ENCODE measurements around the gene BAZ2B. TPM values are rescaled to one million over a fixed set of nuclear protein-coding genes. Genes with fewer than 3 reads are reported as not detected.
"Not testable (repeated sequence)": the region's sequence is repeated elsewhere in the genome, so short reads cannot be mapped to it uniquely, and the experiment has no call there.

Gene BAZ2B
- total RNA-seq, 2 experiments from 2014 or later: 8.1 to 8.4 TPM

GRCh38 chr2:159639071-159639470 is 22.7 kb upstream of the BAZ2B start:
- no peak overlapping the region for H3K27ac Mint-ChIP-seq
- DNase-seq (no peak), ATAC-seq (no peak)
- H3K27me3 Mint-ChIP-seq: no peaks in the 10 kb centered on the region
- H3K9me3 Mint-ChIP-seq (ENCODE audit: low read depth): peaks cover 6% of the 10 kb centered on the region
- H3K4me3 Mint-ChIP-seq: no peak overlapping the region
- H3K36me3 Mint-ChIP-seq (ENCODE audit: low read depth): peaks cover 3% of the 10 kb centered on the region
- CTCF ChIA-PET: no interaction called here
- no peaks in the 10 kb centered on the region for H3K4me1 Mint-ChIP-seq
- intact Hi-C loops (cut with DNase I, micrococcal nuclease): no loop called here
- POLR2A ChIA-PET: no interaction called here

GRCh38 chr2:159637988-159638501 is 21.7 kb upstream of the BAZ2B start:
- ATAC-seq: no peak
- H3K4me1 Mint-ChIP-seq: no peaks in the 10 kb centered on the region
- POLR2A ChIA-PET: interaction anchor here (0.6 kb wide), 1 partner anchor 625 kb away, joined by 3 read pairs; no protein-coding TSS in a partner anchor
- intact Hi-C loops (cut with DNase I, micrococcal nuclease): no loop called here
- H3K27me3 Mint-ChIP-seq: no peaks in the 10 kb centered on the region
- DNase-seq: no peak
- H3K36me3 Mint-ChIP-seq (ENCODE audit: low read depth): peaks cover 3% of the 10 kb centered on the region
- H3K4me3 Mint-ChIP-seq: no peak overlapping the region
- H3K27ac Mint-ChIP-seq: no peak overlapping the region
- H3K9me3 Mint-ChIP-seq (ENCODE audit: low read depth): peaks cover 6% of the 10 kb centered on the region
- CTCF ChIA-PET: no interaction called here

- POLR2A ChIA-PET: interaction anchor here (0.6 kb wide), 1 partner anchor 624 kb away, joined by 3 read pairs; no protein-coding TSS in a partner anchor
- intact Hi-C loops (cut with DNase I, micrococcal nuclease): no loop called here
Observed at GRCh38 chr2:159637240-159637639, 20.9 kb upstream of the BAZ2B start.

GRCh38 chr2:159635006-159635789 is 18.9 kb upstream of the BAZ2B start:
- DNase-seq: no peak
- POLR2A ChIA-PET: no interaction called here
- CTCF ChIA-PET: interaction anchor here (0.6 to 1.1 kb wide), 2 partner anchors 41 to 67 kb away, joined by 3 to 4 read pairs; no protein-coding TSS in a partner anchor
- peaks cover 3% of the 10 kb centered on the region for H3K36me3 Mint-ChIP-seq (ENCODE audit: low read depth)
- intact Hi-C loops (cut with DNase I, micrococcal nuclease): no loop called here
- no peak overlapping the region for H3K27ac Mint-ChIP-seq
- H3K27me3 Mint-ChIP-seq: no peaks in the 10 kb centered on the region
- peaks cover 6% of the 10 kb centered on the region for H3K9me3 Mint-ChIP-seq (ENCODE audit: low read depth)
- no peaks in the 10 kb centered on the region for H3K4me1 Mint-ChIP-seq
- no peak for ATAC-seq
- no peak overlapping the region for H3K4me3 Mint-ChIP-seq

More at GRCh38 chr2:159637240-159637639, 20.9 kb upstream of the BAZ2B start:
- Mint-ChIP-seq H3K36me3 (ENCODE audit: low read depth) (peaks cover 3% of the 10 kb centered on the region), H3K9me3 (ENCODE audit: low read depth) (peaks cover 6% of the 10 kb centered on the region), H3K4me3 (no peak overlapping the region), H3K4me1 (no peaks in the 10 kb centered on the region), H3K27ac (no peak overlapping the region), H3K27me3 (no peaks in the 10 kb centered on the region)
- CTCF ChIA-PET: no interaction called here
- DNase-seq (no peak), ATAC-seq (no peak)

- ChIA-PET POLR2A (no interaction called here), CTCF (no interaction called here)
- no peak for DNase-seq
- Mint-ChIP-seq H3K27ac (no peak overlapping the region), H3K4me3 (no peak overlapping the region), H3K9me3 (ENCODE audit: low read depth) (no peaks in the 10 kb centered on the region), H3K36me3 (ENCODE audit: low read depth) (no peaks in the 10 kb centered on the region), H3K27me3 (no peaks in the 10 kb centered on the region), H3K4me1 (no peaks in the 10 kb centered on the region)
- intact Hi-C loops (cut with DNase I, micrococcal nuclease): no loop called here
- ATAC-seq: no peak
Observed at GRCh38 chr2:159633219-159633618, 16.9 kb upstream of the BAZ2B start.

- H3K4me3 Mint-ChIP-seq; H3K9me3 Mint-ChIP-seq (ENCODE audit: low read depth); intact Hi-C loops (cut with DNase I, micrococcal nuclease); CTCF ChIA-PET; POLR2A ChIA-PET; ATAC-seq; H3K27me3 Mint-ChIP-seq; H3K36me3 Mint-ChIP-seq (ENCODE audit: low read depth); H3K4me1 Mint-ChIP-seq; H3K27ac Mint-ChIP-seq; DNase-seq: not testable (repeated sequence)
Observed at GRCh38 chr2:159625628-159626027, 9.3 kb upstream of the BAZ2B start.

- intact Hi-C loops (cut with DNase I, micrococcal nuclease): no loop called here
- no peak for DNase-seq
- H3K27ac Mint-ChIP-seq: no peak overlapping the region
- ChIA-PET CTCF (no interaction called here), POLR2A (no interaction called here)
- no peak overlapping the region for H3K4me3 Mint-ChIP-seq
- H3K4me1 Mint-ChIP-seq: no peaks in the 10 kb centered on the region
- no peaks in the 10 kb centered on the region for H3K9me3 Mint-ChIP-seq (ENCODE audit: low read depth)
- H3K27me3 Mint-ChIP-seq: no peaks in the 10 kb centered on the region
- H3K36me3 Mint-ChIP-seq (ENCODE audit: low read depth): no peaks in the 10 kb centered on the region
- ATAC-seq: no peak
Observed at GRCh38 chr2:159623436-159623835, 7.1 kb upstream of the BAZ2B start.

- intact Hi-C loops (cut with DNase I, micrococcal nuclease): no loop called here
- ChIA-PET POLR2A (no interaction called here), CTCF (no interaction called here)
- ATAC-seq (no peak), DNase-seq (no peak)
- Mint-ChIP-seq H3K27ac (no peak overlapping the region), H3K4me3 (no peak overlapping the region), H3K9me3 (ENCODE audit: low read depth) (no peaks in the 10 kb centered on the region), H3K4me1 (no peaks in the 10 kb centered on the region), H3K36me3 (ENCODE audit: low read depth) (no peaks in the 10 kb centered on the region), H3K27me3 (peaks cover 2% of the 10 kb centered on the region)
Observed at GRCh38 chr2:159622966-159623365, 6.6 kb upstream of the BAZ2B start.

- ATAC-seq (no peak), DNase-seq (no peak)
- H3K36me3 Mint-ChIP-seq (ENCODE audit: low read depth): no peaks in the 10 kb centered on the region
- no peaks in the 10 kb centered on the region for H3K9me3 Mint-ChIP-seq (ENCODE audit: low read depth)
- H3K27me3 Mint-ChIP-seq: peaks cover 11% of the 10 kb centered on the region
- H3K4me3 Mint-ChIP-seq: no peak overlapping the region
- POLR2A ChIA-PET: no interaction called here
- no peak overlapping the region for H3K27ac Mint-ChIP-seq
- intact Hi-C loops (cut with DNase I, micrococcal nuclease): no loop called here
- CTCF ChIA-PET: interaction anchor here (1.2 kb wide), 1 partner anchor 11 kb away, joined by 4 read pairs; no protein-coding TSS in a partner anchor
- H3K4me1 Mint-ChIP-seq: peaks cover 6% of the 10 kb centered on the region
Observed at GRCh38 chr2:159620796-159621195, 4.4 kb upstream of the BAZ2B start.

GRCh38 chr2:159617646-159618045 is 1.3 kb upstream of the BAZ2B start:
- Mint-ChIP-seq H3K9me3 (ENCODE audit: low read depth) (no peaks in the 10 kb centered on the region), H3K4me3 (no peak overlapping the region), H3K36me3 (ENCODE audit: low read depth) (no peaks in the 10 kb centered on the region), H3K27me3 (peaks cover 19% of the 10 kb centered on the region), H3K27ac (no peak overlapping the region), H3K4me1 (peaks cover 12% of the 10 kb centered on the region)
- DNase-seq (no peak), ATAC-seq (no peak)
- CTCF ChIA-PET: interaction anchor here (0.6 to 0.7 kb wide), 2 partner anchors 9 to 94 kb away, joined by 3 read pairs; no protein-coding TSS in a partner anchor
- intact Hi-C loops (cut with DNase I, micrococcal nuclease): loop anchor here in 1 of 2 experiments (5.0 kb wide), 1 partner anchor 95 kb away; the partner anchor contains the start of gene MARCHF7
- POLR2A ChIA-PET: no interaction called here

- ATAC-seq: no peak
- Mint-ChIP-seq H3K4me1 (peaks cover 12% of the 10 kb centered on the region), H3K27me3 (peaks cover 23% of the 10 kb centered on the region), H3K36me3 (ENCODE audit: low read depth) (no peaks in the 10 kb centered on the region), H3K9me3 (ENCODE audit: low read depth) (no peaks in the 10 kb centered on the region), H3K27ac (no peak overlapping the region), H3K4me3 (no peak overlapping the region)
- DNase-seq: no peak
- CTCF ChIA-PET: interaction anchor here (0.7 kb wide), 1 partner anchor 95 kb away, joined by 3 read pairs; no protein-coding TSS in a partner anchor
- POLR2A ChIA-PET: no interaction called here
- intact Hi-C loops (cut with DNase I, micrococcal nuclease): loop anchor here in 1 of 2 experiments (5.0 kb wide), 1 partner anchor 95 kb away; the partner anchor contains the start of gene MARCHF7
Observed at GRCh38 chr2:159617100-159617499, 752 bp upstream of the BAZ2B start.

Measured in activated CD4-positive, alpha-beta T cell treated with anti-CD3 and anti-CD28 coated beads for 36 hours (primary cell).